Measurements from ENCODE around the gene C20orf141.
"Not testable (repeated sequence)": the region's sequence is repeated elsewhere in the genome, so short reads cannot be mapped to it uniquely, and the experiment has no call there.

C20orf141 gene

GRCh38 chr20:2820896-2821869, 6.4 kb downstream of the C20orf141 start:
- DNase-seq = no peak

GRCh38 chr20:2822073-2822472, 7.3 kb downstream of the C20orf141 start:
- peak; percentile 16 for DNase-seq

DNA sequence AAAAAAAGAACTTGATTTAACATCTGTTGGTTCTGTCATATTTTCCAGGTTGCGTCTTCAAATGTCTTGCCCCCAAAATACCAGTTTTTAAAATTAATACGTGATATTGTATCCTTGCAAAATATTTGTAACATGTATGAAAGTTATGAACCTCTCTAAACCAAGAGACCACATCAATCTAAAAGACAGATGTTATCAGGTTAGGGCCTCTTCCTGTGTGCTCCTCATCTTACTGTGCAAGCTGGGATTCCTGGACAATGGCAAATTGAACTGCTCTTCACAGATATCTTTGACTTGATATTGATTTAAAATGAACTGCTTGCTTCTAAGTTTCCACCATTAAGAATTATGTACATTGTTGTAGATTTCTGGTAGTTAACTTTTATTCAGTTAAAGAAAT, 11.0 kb downstream of the C20orf141 start:
- DNase-seq = no peak

GRCh38 chr20:2826655-2827054, 11.9 kb downstream of the C20orf141 start:
- DNase-seq = no peak

DNA sequence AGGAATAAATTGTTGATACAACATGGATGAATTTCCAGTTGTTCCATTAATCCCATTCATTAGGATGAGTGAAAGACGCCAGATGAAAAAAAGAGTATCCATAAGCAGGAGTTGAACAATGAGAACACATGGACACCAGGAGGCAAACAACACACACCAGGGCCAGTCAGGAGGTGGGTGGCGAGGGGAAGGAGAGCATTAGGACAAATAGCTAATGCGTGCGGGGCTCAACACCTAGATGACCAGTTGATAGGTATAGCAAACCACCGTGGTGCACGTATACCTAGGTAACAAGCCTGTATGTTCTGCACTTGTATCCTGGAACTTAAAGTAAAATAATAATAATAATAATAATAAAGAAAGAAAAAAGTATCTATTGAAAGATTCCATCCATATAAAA, 14.6 kb downstream of the C20orf141 start:
- no peak for DNase-seq

DNA sequence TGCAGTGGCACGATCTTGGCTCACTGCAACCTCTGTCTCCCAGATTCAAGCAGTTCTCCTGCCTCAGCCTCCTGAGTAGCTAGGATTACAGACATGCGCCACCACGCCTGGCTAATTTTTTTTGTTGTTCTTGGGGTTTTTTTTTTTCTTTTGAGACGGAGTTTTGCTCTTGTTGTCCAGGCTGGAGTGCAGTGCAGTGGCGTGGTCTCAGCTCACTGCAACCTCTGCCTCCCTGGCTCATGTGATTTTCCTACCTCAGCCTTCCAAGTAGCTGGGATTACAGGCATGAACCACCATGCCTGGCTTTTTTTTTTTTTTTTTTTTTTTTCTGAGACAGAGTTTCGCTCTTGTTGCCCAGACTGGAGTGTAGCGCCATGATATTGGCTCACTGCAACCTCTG, 16.4 kb downstream of the C20orf141 start:
- not testable (repeated sequence) for DNase-seq

DNA sequence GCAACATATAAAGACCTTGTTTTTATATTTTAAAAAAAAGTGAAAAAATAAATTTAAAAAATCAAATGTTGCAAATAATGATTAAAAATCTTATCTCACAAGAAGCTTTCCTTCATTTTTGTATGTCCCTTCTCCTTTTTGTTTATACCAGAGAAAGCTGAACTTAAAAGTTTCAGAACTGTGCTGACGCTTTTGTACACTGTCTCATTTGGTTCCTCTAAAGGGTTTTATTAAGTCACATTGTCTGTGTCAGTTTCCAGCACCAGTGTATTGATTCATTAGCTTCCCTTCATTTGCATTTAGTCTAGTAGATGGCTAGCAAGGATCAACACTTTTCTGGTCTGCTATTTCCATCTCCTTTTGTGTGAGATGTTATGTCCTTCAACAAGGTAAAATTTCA, 19.0 kb downstream of the C20orf141 start:
- DNase-seq = no peak

DNA sequence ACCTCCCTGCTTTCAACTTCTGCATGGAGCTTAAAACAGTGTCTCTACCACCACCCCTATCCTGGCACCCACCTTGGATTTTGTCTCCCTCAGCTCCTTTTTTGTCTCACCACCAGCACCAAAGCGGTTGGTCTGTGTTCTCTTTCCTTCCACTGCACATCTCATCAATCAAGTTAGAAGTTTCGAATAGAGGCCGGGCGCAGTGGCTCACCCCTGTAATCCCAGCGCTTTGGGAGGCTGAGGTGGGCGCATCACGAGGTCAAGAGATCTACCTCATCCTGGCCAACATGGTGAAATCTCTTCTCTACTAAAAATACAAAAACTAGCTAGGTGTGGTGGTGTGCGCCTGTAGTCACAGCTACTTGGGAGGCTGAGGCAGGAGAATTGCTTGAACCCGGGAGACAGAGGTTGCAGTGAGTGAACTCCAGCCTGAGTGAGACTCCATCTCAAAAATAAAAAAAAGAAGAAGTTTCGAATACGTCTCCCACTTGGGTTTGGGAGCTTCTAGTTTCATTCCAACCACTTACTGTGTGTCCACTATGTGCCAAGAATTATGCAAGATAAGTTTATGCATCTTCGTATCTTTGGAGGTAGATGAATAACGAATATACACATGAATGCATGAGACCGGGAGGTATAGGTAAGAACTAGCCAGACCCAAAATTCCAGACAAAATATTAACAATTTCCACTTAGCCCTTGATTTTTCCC, 19.8 kb downstream of the C20orf141 start:
- DNase-seq = no peak

DNA sequence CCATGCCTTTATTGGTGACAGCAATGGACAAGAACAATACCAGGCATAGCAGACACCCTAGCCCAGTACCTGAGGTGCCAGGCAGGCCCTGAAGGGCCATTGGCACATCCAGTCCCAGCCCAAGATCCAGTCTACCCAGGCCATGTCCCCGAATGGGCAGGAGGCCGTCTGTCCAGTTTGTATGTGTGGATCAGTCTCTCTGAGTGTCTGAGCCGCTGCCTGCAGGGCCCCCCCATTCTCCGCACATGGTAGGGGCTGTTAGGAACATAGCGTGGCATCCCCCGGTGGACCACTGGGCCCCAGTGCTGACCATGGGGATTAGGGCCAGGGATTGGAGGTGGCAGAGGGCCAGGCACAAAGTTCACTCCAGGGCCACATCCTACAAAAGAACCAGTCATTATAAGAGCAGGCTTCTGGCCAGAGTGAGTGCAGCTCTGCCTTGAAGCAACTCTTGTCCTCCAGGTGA, 20.6 kb downstream of the C20orf141 start:
- DNase-seq = no peak

- DNase-seq = no peak
These were observed 21.2 kb downstream of the C20orf141 start for GRCh38 chr20:2836035-2836434.

- no peak for DNase-seq
These were observed 22.6 kb downstream of the C20orf141 start for GRCh38 chr20:2837221-2837960.

GRCh38 chr20:2838170-2838797, 23.5 kb downstream of the C20orf141 start:
- no peak for DNase-seq

- DNase-seq = no peak
These were observed 24.3 kb downstream of the C20orf141 start for GRCh38 chr20:2838847-2839671.

GRCh38 chr20:2839732-2840137, 24.9 kb downstream of the C20orf141 start:
- no peak for DNase-seq

- DNase-seq = peak; percentile 87
These were observed 25.6 kb downstream of the C20orf141 start, which contains the start of the genes PCED1A and VPS16 for GRCh38 chr20:2840138-2840966. PCED1A (minus strand) TSS chr20:2840655; CDS start chr20:2839912, 743 bp downstream. VPS16 (plus strand) TSS chr20:2840745; CDS start chr20:2840775, 30 bp downstream.

GRCh38 chr20:2840967-2841531, 26.3 kb downstream of the C20orf141 start:
- DNase-seq = peak; percentile 23

- DNase-seq = no peak
These were observed 30.8 kb downstream of the C20orf141 start for GRCh38 chr20:2845607-2846006.

GRCh38 chr20:2846698-2847097, 31.9 kb downstream of the C20orf141 start:
- no peak for DNase-seq

GRCh38 chr20:2847802-2848201, 33.0 kb downstream of the C20orf141 start:
- DNase-seq = no peak

DNA sequence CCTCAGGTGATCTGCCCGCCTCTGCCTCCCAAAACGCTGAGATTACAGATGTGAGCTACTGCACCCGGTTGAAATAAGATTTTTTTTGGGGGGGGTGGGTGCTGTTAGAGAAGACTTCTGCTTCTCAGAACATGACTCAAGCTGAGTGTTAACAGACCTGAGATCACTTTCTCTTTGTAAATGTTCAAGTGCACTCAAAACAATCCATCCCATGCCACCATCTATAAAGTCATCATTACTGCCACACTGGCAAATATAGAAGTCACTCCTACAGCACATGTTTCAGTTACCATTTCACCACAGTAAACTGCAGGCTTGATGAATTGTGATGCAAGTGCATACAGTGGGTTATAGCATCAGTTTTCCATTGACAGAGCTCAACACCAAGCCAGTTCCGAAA, 34.7 kb downstream of the C20orf141 start:
- DNase-seq = no peak
